Caki2 (cell line): ENCODE data around the gene ITIH5. TPM values are rescaled to one million over a fixed set of nuclear protein-coding genes. Genes with fewer than 3 reads are reported as not detected.
"Not testable (repeated sequence)": the region's sequence is repeated elsewhere in the genome, so short reads cannot be mapped to it uniquely, and the experiment has no call there.

Experiments
- DNase-seq: peaks from one replicate; pipeline ENCODE4 v3.0.0-alpha.2; 2015; ENCODE audit warnings: low read depth
- in situ Hi-C: cut with HindIII; loops from 2 replicates; pipeline ENCODE4 v1.10.0; 2016; ENCODE audit warnings: low sequenced_read_pairs, low pct_unique_long_range_greater_than_20kb, mixed read lengths
- total RNA-seq: library from RNA; depleted of rRNA; stranded (reverse); fragments of >200 nt; shearing (Covaris generic); gene quantifications from 2 replicates; pipeline ENCODE4 v1.2.3, GENCODE V29; 2014; ENCODE audit warnings: low replicate concordance

Gene ITIH5
- total RNA-seq, 1 experiment from 2014 or later: not detected

- in situ Hi-C loops, DNase-seq: not testable (repeated sequence)
Observed at GRCh38 chr10:7692368-7692767, 25.6 kb upstream of the ITIH5 start.

- in situ Hi-C loops, DNase-seq: not testable (repeated sequence)
Observed at GRCh38 chr10:7690885-7691597, 24.3 kb upstream of the ITIH5 start.

- in situ Hi-C loops: no loop called here
- no peak for DNase-seq
Observed at GRCh38 chr10:7689591-7689990, 22.8 kb upstream of the ITIH5 start.

GRCh38 chr10:7687228-7687907 lies 20.6 kb upstream of the ITIH5 start:
- in situ Hi-C loops: no loop called here
- peak; percentile 68 for DNase-seq

- in situ Hi-C loops: no loop called here
- DNase-seq: peak; percentile 65
Observed at GRCh38 chr10:7686351-7687171, 19.8 kb upstream of the ITIH5 start.

GRCh38 chr10:7680078-7680477 lies 13.3 kb upstream of the ITIH5 start:
- in situ Hi-C loops, DNase-seq: not testable (repeated sequence)

- no peak for DNase-seq
- in situ Hi-C loops: no loop called here
Observed at GRCh38 chr10:7679256-7679655, 12.5 kb upstream of the ITIH5 start.

GRCh38 chr10:7672341-7673134 lies 5.8 kb upstream of the ITIH5 start:
- no peak for DNase-seq
- in situ Hi-C loops: no loop called here

- in situ Hi-C loops: no loop called here
- no peak for DNase-seq
Observed at GRCh38 chr10:7670157-7670556, 3.4 kb upstream of the ITIH5 start.

GRCh38 chr10:7667262-7668141 lies 736 bp upstream of the ITIH5 start:
- DNase-seq: no peak
- in situ Hi-C loops: no loop called here

- in situ Hi-C loops: no loop called here
Observed at GRCh38 chr10:7665767-7666166, 999 bp downstream of the ITIH5 start.

GRCh38 chr10:7664707-7665106 lies 2.1 kb downstream of the ITIH5 start:
- in situ Hi-C loops: no loop called here
- DNase-seq: no peak

More at GRCh38 chr10:7665767-7666166, 999 bp downstream of the ITIH5 start:
- DNase-seq: no peak

GRCh38 chr10:7662522-7662921 lies 4.2 kb downstream of the ITIH5 start:
- in situ Hi-C loops: no loop called here
- no peak for DNase-seq

GRCh38 chr10:7659560-7659959 lies 7.2 kb downstream of the ITIH5 start:
- in situ Hi-C loops: no loop called here
- no peak for DNase-seq

GRCh38 chr10:7657552-7657951 lies 9.2 kb downstream of the ITIH5 start:
- in situ Hi-C loops: no loop called here

GRCh38 chr10:7657079-7657478 lies 9.7 kb downstream of the ITIH5 start:
- in situ Hi-C loops, DNase-seq: not testable (repeated sequence)

More at GRCh38 chr10:7657552-7657951, 9.2 kb downstream of the ITIH5 start:
- DNase-seq: no peak

- in situ Hi-C loops: no loop called here
- no peak for DNase-seq
Observed at GRCh38 chr10:7651853-7652470, 14.8 kb downstream of the ITIH5 start.
